OCI-LY3 (cell line): Measurements from ENCODE around the gene MED29.

Experiments
- CTCF ChIP-seq: fragments of 200-600, 300-600 bp; sonication (generic); IDR thresholded peaks from 2 replicates; pipeline ENCODE4 v1.5.1; 2014; ENCODE audit warnings: antibody characterized with exemption, low read length, low read depth
- EZH2phosphoT487 ChIP-seq: fragments of 200-600 bp; shearing (Covaris generic); IDR thresholded peaks from 2 replicates; pipeline ENCODE4 v1.6.1; 2018; ENCODE audit warnings: antibody characterized with exemption, mixed run types, low read depth

- no peak for TF ChIP-seq CTCF
- no peak for TF ChIP-seq EZH2phosphoT487
These were observed 22.2 kb downstream of the MED29 start for GRCh38 chr19:39413272-39413910.
